ENCODE measurements around the gene MT1A. TPM values are rescaled to one million over a fixed set of nuclear protein-coding genes. Genes with fewer than 3 reads are reported as not detected.

The MT1A gene
- total RNA-seq, 1 experiment from 2014 or later = not detected

- H3K27ac Mint-ChIP-seq (ENCODE audit: unreplicated experiment) = no peak overlapping the region
- no peak for TF ChIP-seq CTCF (IDR thresholded peaks at IDR 0.05; ENCODE audit: unreplicated experiment)
- no peak for DNase-seq
- no peak overlapping the region for H3K4me3 Mint-ChIP-seq (ENCODE audit: low read depth, unreplicated experiment)
- H3K4me1 Mint-ChIP-seq (ENCODE audit: low read depth, unreplicated experiment) = peaks cover 21% of the 10 kb centered on the region
- H3K9me3 Mint-ChIP-seq (ENCODE audit: low read depth, unreplicated experiment) = no peaks in the 10 kb centered on the region
- H3K27me3 Mint-ChIP-seq (ENCODE audit: unreplicated experiment) = peaks cover 92% of the 10 kb centered on the region
- peaks cover 11% of the 10 kb centered on the region for H3K36me3 Mint-ChIP-seq (ENCODE audit: insufficient read depth, unreplicated experiment)
- BruUV-seq (replicated peaks) = no TSS peak
- intact Hi-C loops (cut with micrococcal nuclease; ENCODE audit: unreplicated experiment) = no loop called here
- CTCF ChIA-PET = no interaction called here
Observed at GRCh38 chr16:56645311-56645710, 6.8 kb downstream of the MT1A start.

GRCh38 chr16:56645838-56646237, 7.4 kb downstream of the MT1A start:
- DNase-seq = no peak
- H3K9me3 Mint-ChIP-seq (ENCODE audit: low read depth, unreplicated experiment) = no peaks in the 10 kb centered on the region
- BruUV-seq (replicated peaks) = no TSS peak
- peaks cover 88% of the 10 kb centered on the region for H3K27me3 Mint-ChIP-seq (ENCODE audit: unreplicated experiment)
- CTCF ChIA-PET = no interaction called here
- peaks cover 11% of the 10 kb centered on the region for H3K36me3 Mint-ChIP-seq (ENCODE audit: insufficient read depth, unreplicated experiment)
- intact Hi-C loops (cut with micrococcal nuclease; ENCODE audit: unreplicated experiment) = no loop called here
- H3K27ac Mint-ChIP-seq (ENCODE audit: unreplicated experiment) = no peak overlapping the region
- peaks cover 21% of the 10 kb centered on the region for H3K4me1 Mint-ChIP-seq (ENCODE audit: low read depth, unreplicated experiment)
- TF ChIP-seq CTCF (IDR thresholded peaks at IDR 0.05; ENCODE audit: unreplicated experiment) = no peak
- H3K4me3 Mint-ChIP-seq (ENCODE audit: low read depth, unreplicated experiment) = no peak overlapping the region

DNA sequence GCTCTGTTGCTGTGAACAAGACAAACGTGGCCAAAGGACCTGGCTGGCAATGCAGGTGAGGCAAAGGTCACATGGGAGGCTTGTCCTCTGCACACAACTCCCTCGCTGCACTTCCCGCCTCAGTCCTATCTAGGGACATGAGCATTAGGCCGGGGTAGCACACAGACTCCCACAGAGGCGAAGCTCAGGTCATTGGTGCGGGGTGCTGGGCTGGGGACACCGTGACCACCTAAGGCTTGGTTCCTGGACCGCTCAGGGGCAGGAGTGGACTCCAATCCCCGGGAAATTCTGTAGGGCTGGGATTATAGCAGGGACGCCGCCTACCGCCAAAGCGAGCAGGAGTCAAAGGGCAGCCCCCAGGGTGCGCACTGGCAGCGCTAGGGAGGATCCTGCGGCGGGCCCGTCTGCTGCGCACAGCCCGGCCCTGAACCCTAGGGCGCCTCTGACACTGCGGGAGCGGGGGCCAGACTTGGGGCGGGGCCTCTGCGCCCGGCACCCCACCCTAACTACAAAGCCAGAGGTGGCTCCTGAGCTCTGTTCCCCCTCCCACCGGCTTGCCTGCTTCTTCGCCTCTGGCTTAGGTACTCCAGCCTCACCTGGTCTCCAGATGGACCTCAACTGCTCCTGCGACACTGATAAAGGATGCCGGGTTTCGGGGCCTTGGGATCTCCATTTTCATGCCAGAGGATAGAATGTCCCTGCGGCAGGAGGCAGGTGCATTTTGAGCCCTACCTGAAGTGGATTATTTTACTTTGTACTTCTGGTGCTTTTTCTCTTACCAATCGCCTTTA, 9.4 kb downstream of the MT1A start:
- no peaks in the 10 kb centered on the region for H3K9me3 Mint-ChIP-seq (ENCODE audit: low read depth, unreplicated experiment)
- CTCF ChIA-PET = no interaction called here
- no peak overlapping the region for H3K4me3 Mint-ChIP-seq (ENCODE audit: low read depth, unreplicated experiment)
- TF ChIP-seq CTCF (IDR thresholded peaks at IDR 0.05; ENCODE audit: unreplicated experiment) = no peak
- H3K36me3 Mint-ChIP-seq (ENCODE audit: insufficient read depth, unreplicated experiment) = peaks cover 11% of the 10 kb centered on the region
- intact Hi-C loops (cut with micrococcal nuclease; ENCODE audit: unreplicated experiment) = no loop called here
- no TSS peak for BruUV-seq (replicated peaks)
- DNase-seq = no peak
- H3K27ac Mint-ChIP-seq (ENCODE audit: unreplicated experiment) = no peak overlapping the region
- H3K27me3 Mint-ChIP-seq (ENCODE audit: unreplicated experiment) = peaks cover 90% of the 10 kb centered on the region
- peaks cover 17% of the 10 kb centered on the region for H3K4me1 Mint-ChIP-seq (ENCODE audit: low read depth, unreplicated experiment)

DNA sequence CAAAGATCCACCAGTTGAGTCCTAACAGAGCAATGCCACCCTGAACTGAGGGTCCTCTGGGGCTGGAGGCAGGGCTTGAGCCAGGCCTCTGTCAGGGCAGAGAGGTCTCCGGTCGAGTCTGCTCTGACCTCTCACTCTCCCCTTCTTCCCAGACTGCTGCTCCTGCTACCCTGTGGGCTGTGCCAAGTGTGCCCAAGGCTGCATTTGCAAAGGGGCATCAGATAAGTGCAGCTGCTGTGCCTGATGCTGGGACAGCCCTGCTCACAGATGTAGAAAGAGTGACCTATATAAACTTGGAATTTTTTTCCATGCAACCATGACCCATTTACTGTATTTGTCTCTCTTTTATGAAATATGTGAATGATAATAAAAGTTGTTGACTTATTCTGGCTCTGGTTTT, 10.8 kb downstream of the MT1A start:
- CTCF ChIA-PET = interaction anchor here (1.1 kb wide), 1 partner anchor 53 kb away, joined by 5 read pairs; no protein-coding TSS in a partner anchor
- no peak for TF ChIP-seq CTCF (IDR thresholded peaks at IDR 0.05; ENCODE audit: unreplicated experiment)

More for the DNA sequence above, 10.8 kb downstream of the MT1A start:
- no peak overlapping the region for H3K27ac Mint-ChIP-seq (ENCODE audit: unreplicated experiment)
- no peak for DNase-seq
- intact Hi-C loops (cut with micrococcal nuclease; ENCODE audit: unreplicated experiment) = no loop called here
- H3K4me1 Mint-ChIP-seq (ENCODE audit: low read depth, unreplicated experiment) = peaks cover 2% of the 10 kb centered on the region
- H3K4me3 Mint-ChIP-seq (ENCODE audit: low read depth, unreplicated experiment) = no peak overlapping the region
- H3K27me3 Mint-ChIP-seq (ENCODE audit: unreplicated experiment) = peaks cover 81% of the 10 kb centered on the region
- no TSS peak for BruUV-seq (replicated peaks)
- H3K36me3 Mint-ChIP-seq (ENCODE audit: insufficient read depth, unreplicated experiment) = no peaks in the 10 kb centered on the region
- H3K9me3 Mint-ChIP-seq (ENCODE audit: low read depth, unreplicated experiment) = no peaks in the 10 kb centered on the region
